Ramos (cell line): ENCODE results near the gene EVA1A.
"Not testable (repeated sequence)": the region's sequence is repeated elsewhere in the genome, so short reads cannot be mapped to it uniquely, and the experiment has no call there.

Experiments used
- in situ Hi-C: fragments of 300-500 bp; cut with MboI; formaldehyde crosslinking; loops from one replicate; pipeline ENCODE4 v1.14.3; 2022; ENCODE audit warnings: low sequenced_read_pairs; ENCODE audit not compliant: unreplicated experiment

Gene EVA1A

GRCh38 chr2:75494137-75494769 lies 66.5 kb downstream of the EVA1A start:
- in situ Hi-C loops, result no loop called here

- in situ Hi-C loops, result no loop called here
Observed at GRCh38 chr2:75493230-75493629, 67.5 kb downstream of the EVA1A start.

- in situ Hi-C loops, result no loop called here
Observed at GRCh38 chr2:75491129-75491753, 69.5 kb downstream of the EVA1A start.

GRCh38 chr2:75489721-75490120 lies 71.0 kb downstream of the EVA1A start:
- in situ Hi-C loops, result no loop called here

- in situ Hi-C loops, result no loop called here
Observed at GRCh38 chr2:75488157-75488556, 72.6 kb downstream of the EVA1A start.

GRCh38 chr2:75486735-75487134 lies 74.0 kb downstream of the EVA1A start:
- in situ Hi-C loops, result not testable (repeated sequence)

- in situ Hi-C loops, result no loop called here
Observed at GRCh38 chr2:75484840-75485239, 75.9 kb downstream of the EVA1A start.

GRCh38 chr2:75483878-75484277 lies 76.9 kb downstream of the EVA1A start:
- in situ Hi-C loops, result no loop called here

- in situ Hi-C loops, result no loop called here
Observed at GRCh38 chr2:75482398-75482797, 78.3 kb downstream of the EVA1A start.

GRCh38 chr2:75480971-75481836 lies 79.5 kb downstream of the EVA1A start:
- in situ Hi-C loops, result no loop called here

- in situ Hi-C loops, result not testable (repeated sequence)
Observed at GRCh38 chr2:75477696-75478095, 83.0 kb downstream of the EVA1A start.

- in situ Hi-C loops, result no loop called here
Observed at GRCh38 chr2:75476761-75477160, 84.0 kb downstream of the EVA1A start.

- in situ Hi-C loops, result no loop called here
Observed at GRCh38 chr2:75475976-75476375, 84.8 kb downstream of the EVA1A start.

- in situ Hi-C loops, result no loop called here
Observed at GRCh38 chr2:75475049-75475448, 85.7 kb downstream of the EVA1A start.

GRCh38 chr2:75474115-75474514 lies 86.6 kb downstream of the EVA1A start:
- in situ Hi-C loops, result no loop called here

GRCh38 chr2:75466708-75467311 lies 93.9 kb downstream of the EVA1A start:
- in situ Hi-C loops, result no loop called here

GRCh38 chr2:75465317-75465984 lies 95.3 kb downstream of the EVA1A start:
- in situ Hi-C loops, result no loop called here

- in situ Hi-C loops, result no loop called here
Observed at GRCh38 chr2:75464348-75464946, 96.3 kb downstream of the EVA1A start.

- in situ Hi-C loops, result no loop called here
Observed at GRCh38 chr2:75462721-75463120, 98.0 kb downstream of the EVA1A start.

GRCh38 chr2:75462206-75462605 lies 98.5 kb downstream of the EVA1A start:
- in situ Hi-C loops, result no loop called here
